GM10248 (cell line): ENCODE results near the gene PRDM2.

ENCODE experiments used
- CTCF ChIA-PET: fragments of 300-600 bp; sonication (Branson Sonifier 250); formaldehyde crosslinking; extraction: SDS; loops from one replicate; lab custom pipeline; 2021; ENCODE audit warnings: antibody characterized with exemption; lab: Yijun Ruan, JAX
- POLR2A ChIA-PET: fragments of 350-650 bp; sonication (Branson Sonifier 250); formaldehyde crosslinking; extraction: SDS; loops from one replicate; lab custom pipeline; 2020; ENCODE audit warnings: antibody characterized with exemption; lab: Yijun Ruan, JAX
- DNase-seq: peaks from one replicate; pipeline ENCODE4 v3.0.0; 2012; ENCODE audit errors: extremely low spot score
- CTCF ChIP-seq: IDR thresholded peaks from 2 replicates; pipeline ENCODE4 v1.5.1; 2012; ENCODE audit warnings: mild to moderate bottlenecking, low read depth; ENCODE audit errors: extremely low read depth, missing control alignments, control extremely low read depth

The PRDM2 gene

GRCh38 chr1:13797397-13797796 lies 97.4 kb downstream of the PRDM2 start:
- no peak for TF ChIP-seq CTCF
- no peak for DNase-seq
- CTCF ChIA-PET: interaction anchor here (1.2 kb wide), 1 partner anchor 17 kb away, joined by 4 read pairs; no protein-coding TSS in a partner anchor
- POLR2A ChIA-PET: interaction anchor here (1.9 kb wide), 1 partner anchor 48 kb away, joined by 5 read pairs; no protein-coding TSS in a partner anchor

GRCh38 chr1:13798120-13798519 lies 98.1 kb downstream of the PRDM2 start:
- no peak for TF ChIP-seq CTCF
- ChIA-PET CTCF (interaction anchor here (1.2 to 1.7 kb wide), 2 partner anchors 16 to 21 kb away, joined by 4 to 5 read pairs; no protein-coding TSS in a partner anchor), POLR2A (interaction anchor here (1.9 kb wide), 1 partner anchor 49 kb away, joined by 5 read pairs; no protein-coding TSS in a partner anchor)
- no peak for DNase-seq

GRCh38 chr1:13799502-13800283 lies 99.7 kb downstream of the PRDM2 start:
- DNase-seq: no peak
- ChIA-PET CTCF (interaction anchor here (1.7 to 2.3 kb wide), 2 partner anchors 14 to 23 kb away, joined by 5 read pairs; no protein-coding TSS in a partner anchor), POLR2A (interaction anchor here (1.9 kb wide), 1 partner anchor 50 kb away, joined by 5 read pairs; no protein-coding TSS in a partner anchor)
- TF ChIP-seq CTCF: no peak

GRCh38 chr1:13801232-13801631 lies 101.2 kb downstream of the PRDM2 start:
- no peak for TF ChIP-seq CTCF
- POLR2A ChIA-PET: no interaction called here
- CTCF ChIA-PET: interaction anchor here (1.3 to 2.3 kb wide), 3 partner anchors 9 to 108 kb away, joined by 3 to 7 read pairs (median 5); no protein-coding TSS in a partner anchor
- no peak for DNase-seq

GRCh38 chr1:13801655-13802486 lies 101.9 kb downstream of the PRDM2 start:
- TF ChIP-seq CTCF: no peak
- ChIA-PET CTCF (interaction anchor here (1.3 to 2.3 kb wide), 3 partner anchors 10 to 107 kb away, joined by 3 to 7 read pairs (median 5); no protein-coding TSS in a partner anchor), POLR2A (interaction anchor here (0.6 kb wide), 1 partner anchor 49 kb away, joined by 3 read pairs; no protein-coding TSS in a partner anchor)
- DNase-seq: no peak

GRCh38 chr1:13802782-13803545 lies 103.0 kb downstream of the PRDM2 start:
- DNase-seq: no peak
- no peak for TF ChIP-seq CTCF
- ChIA-PET POLR2A (no interaction called here), CTCF (interaction anchor here (2.0 kb wide), 1 partner anchor 11 kb away, joined by 7 read pairs; no protein-coding TSS in a partner anchor)
